Stimulated activated naive CD8-positive, alpha-beta T cell treated with anti-CD3 and anti-CD28 coated beads, Interleukin-15, amount 100 ng/mL, for 72 hours (primary cell): ENCODE data around the gene ARSJ.

Experiments
- ATAC-seq: fragments of 150-1000 bp; cut with Tn5 transposase; 2 replicates; pipeline ENCODE4 v1.10.0; 2021; ENCODE audit warnings: mild to moderate bottlenecking, moderate library complexity
- DNase-seq, 2 donors: peaks; one replicate each; pipeline ENCODE4 v3.0.0; 2021 to 2022
- H3K27ac Mint-ChIP-seq, 2 donors: one replicate each; pipeline ENCODE4 v1.8.0; 2022; ENCODE audit warnings: mild to moderate bottlenecking in 2 of 2, mixed read lengths in 2 of 2, moderate library complexity in 2 of 2
- H3K27me3 Mint-ChIP-seq: one replicate; pipeline ENCODE4 v1.8.0; 2022; ENCODE audit warnings: mixed read lengths
- H3K4me1 Mint-ChIP-seq: one replicate; pipeline ENCODE4 v1.8.0; 2022; ENCODE audit warnings: mild to moderate bottlenecking, mixed read lengths
- H3K4me3 Mint-ChIP-seq, 2 donors: one replicate each; pipeline ENCODE4 v1.8.0; 2022; ENCODE audit warnings: mild to moderate bottlenecking in 2 of 2, mixed read lengths in 2 of 2, moderate library complexity in 1 of 2
- H3K9me3 Mint-ChIP-seq, 2 donors: one replicate each; pipeline ENCODE4 v1.8.0; 2022; ENCODE audit warnings: mixed read lengths in 2 of 2

The ARSJ gene

DNA sequence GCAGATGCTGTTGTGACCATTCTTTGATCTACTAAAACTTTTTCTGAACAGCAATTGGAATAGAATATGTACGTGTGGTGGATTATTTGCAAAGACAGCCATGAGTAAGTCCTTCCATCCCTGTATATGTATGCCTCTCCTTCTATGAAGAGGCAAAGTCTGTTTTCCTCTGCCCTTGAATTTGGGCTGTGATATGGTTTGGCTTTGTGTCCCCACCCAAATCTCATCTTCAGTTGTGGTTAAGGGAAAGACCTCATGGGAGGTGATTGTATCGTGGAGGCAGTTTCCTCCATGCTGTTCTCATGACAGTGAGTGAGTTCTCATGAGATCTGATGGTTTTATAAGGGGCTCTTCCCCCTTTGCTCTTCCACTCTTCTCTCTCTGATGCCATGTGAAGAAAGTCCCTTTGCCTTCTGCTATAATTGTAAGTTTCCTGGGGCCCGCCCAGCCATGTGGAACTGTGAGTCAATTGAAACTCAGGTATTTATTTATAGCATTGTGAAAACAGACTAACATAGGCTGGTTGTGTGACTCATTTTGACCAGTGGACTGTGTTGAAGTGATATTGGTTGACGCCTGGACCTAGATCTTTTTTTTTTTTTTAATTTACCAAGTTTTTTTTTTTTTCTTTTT, 109.6 kb downstream of the ARSJ start:
- Mint-ChIP-seq H3K4me1 (peaks cover 13% of the 10 kb centered on the region), H3K9me3 (peaks cover 12 to 15% of the 10 kb centered on the region in 2 donors), H3K27me3 (no peaks in the 10 kb centered on the region), H3K4me3 (no peak overlapping the region), H3K27ac (peak overlapping the region; percentile 61 to 72)
- DNase-seq (peak; percentile 29 to 57), ATAC-seq (peak; percentile 98)

DNA sequence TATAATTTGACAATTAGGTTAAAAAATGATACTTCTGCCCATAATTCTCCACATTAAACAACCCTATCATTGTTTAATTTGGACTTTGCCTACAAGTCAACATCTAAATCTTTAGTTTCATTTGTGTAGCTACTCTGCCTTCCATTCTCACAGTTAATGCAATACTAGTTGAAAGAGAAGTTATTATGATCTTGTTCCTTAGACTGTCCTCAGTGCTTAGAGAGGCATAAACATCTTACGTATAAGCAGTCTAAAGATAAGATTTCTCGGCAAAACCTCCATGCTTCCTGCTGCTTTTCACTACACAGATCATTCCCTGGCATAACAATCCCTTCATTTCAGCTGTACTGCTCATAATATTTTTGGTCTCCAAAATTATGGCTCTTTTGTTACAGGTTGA, 112.8 kb downstream of the ARSJ start:
- DNase-seq, result no peak
- no peak overlapping the region for H3K4me3 Mint-ChIP-seq
- no peak overlapping the region for H3K27ac Mint-ChIP-seq
- no peak for ATAC-seq
- peaks cover 12 to 15% of the 10 kb centered on the region in 2 donors for H3K9me3 Mint-ChIP-seq
- H3K4me1 Mint-ChIP-seq, result peaks cover 7% of the 10 kb centered on the region
- H3K27me3 Mint-ChIP-seq, result no peaks in the 10 kb centered on the region

DNA sequence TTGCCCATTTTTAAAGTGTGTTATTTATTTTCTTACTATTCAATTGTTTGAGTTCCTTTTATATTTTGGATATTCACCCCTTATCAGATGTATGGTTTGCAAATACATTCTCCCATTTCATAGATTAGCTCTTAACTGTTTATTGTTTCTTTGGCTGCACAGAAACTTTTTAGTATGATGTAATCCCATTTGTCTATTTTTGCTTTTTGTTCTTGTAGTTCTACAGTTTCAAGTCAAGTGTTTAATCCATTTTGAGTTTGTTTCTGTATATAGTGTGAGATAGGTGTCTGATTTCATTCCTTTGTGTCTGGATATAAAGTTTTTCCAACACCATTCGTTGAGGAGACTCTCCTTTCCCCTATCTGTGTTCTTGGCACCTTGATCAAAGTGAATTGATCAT, 120.5 kb downstream of the ARSJ start:
- H3K4me1 Mint-ChIP-seq, result no peaks in the 10 kb centered on the region
- H3K4me3 Mint-ChIP-seq, result no peak overlapping the region
- H3K27me3 Mint-ChIP-seq, result no peaks in the 10 kb centered on the region
- H3K9me3 Mint-ChIP-seq, result no peaks in the 10 kb centered on the region
- no peak for DNase-seq
- ATAC-seq, result no peak
- H3K27ac Mint-ChIP-seq, result no peak overlapping the region

DNA sequence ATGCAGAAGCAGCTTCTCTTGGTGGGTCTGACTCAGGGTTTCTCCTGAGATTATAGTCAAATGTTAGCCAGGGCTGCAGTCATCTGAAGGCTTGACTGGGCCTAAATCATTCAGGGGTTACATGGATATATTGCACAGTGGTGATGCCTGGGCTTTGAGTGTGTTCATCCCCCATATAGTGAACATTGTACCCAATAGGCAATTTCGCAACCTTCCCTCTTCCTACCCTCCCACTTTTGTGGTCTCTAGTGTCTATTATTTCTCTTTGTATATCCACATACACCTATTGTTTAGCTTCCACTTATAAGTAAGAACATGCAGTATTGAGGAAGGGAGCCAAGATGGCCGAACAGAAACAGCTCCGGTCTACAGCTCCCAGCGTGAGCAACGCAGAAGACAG, 127.6 kb downstream of the ARSJ start:
- Mint-ChIP-seq H3K9me3 (peaks cover 5 to 6% of the 10 kb centered on the region in 2 donors), H3K27me3 (no peaks in the 10 kb centered on the region), H3K27ac (no peak overlapping the region), H3K4me1 (no peaks in the 10 kb centered on the region), H3K4me3 (no peak overlapping the region)
- DNase-seq (no peak), ATAC-seq (no peak)
